Fibroblast of lung (primary cell): ENCODE measurements around the gene NOS1AP. TPM values are rescaled to one million over a fixed set of nuclear protein-coding genes. Genes with fewer than 3 reads are reported as not detected.

ENCODE experiments used
- DNase-seq, 2 donors: peaks; one replicate each; pipeline versions ENCODE4 v3.0.0 to v3.0.0-alpha.2; 2010; ENCODE audit warnings: low read depth in 2 of 2
- H2AFZ ChIP-seq: 2 replicates; pipeline ENCODE4 v1.5.1; 2012; ENCODE audit warnings: low read length, control low read depth, inconsistent platforms
- H3K27ac ChIP-seq: 2 replicates; pipeline ENCODE4 v1.5.1; 2011; ENCODE audit warnings: low read length, control low read depth; ENCODE audit not compliant: insufficient read depth
- H3K27me3 ChIP-seq: 2 replicates; pipeline ENCODE4 v1.5.1; 2011; ENCODE audit warnings: mild to moderate bottlenecking, low read length; ENCODE audit not compliant: control insufficient read depth, insufficient read depth
- H3K36me3 ChIP-seq: 2 replicates; pipeline ENCODE4 v1.5.1; 2011; ENCODE audit warnings: low read length; ENCODE audit not compliant: control insufficient read depth, insufficient read depth
- H3K4me1 ChIP-seq: 2 replicates; pipeline ENCODE4 v1.5.1; 2011; ENCODE audit warnings: low read length; ENCODE audit not compliant: control insufficient read depth, insufficient read depth; ENCODE audit errors: extremely low read depth
- H3K4me2 ChIP-seq: 2 replicates; pipeline ENCODE4 v1.5.1; 2011; ENCODE audit warnings: low read length, control low read depth; ENCODE audit not compliant: insufficient read depth; ENCODE audit errors: extremely low read depth
- H3K4me3 ChIP-seq, 4 experiments: fragments of 200-600 bp in 1 of 4; sonication (generic) in 1 of 4; replicated peaks in 1 of 4; 2 replicates each; pipeline ENCODE4 v1.5.1; 2011 to 2016; ENCODE audit warnings: low read length in 4 of 4, low read depth in 3 of 4, mild to moderate bottlenecking in 3 of 4, control low read depth in 2 of 4, inconsistent platforms in 1 of 4, mixed read lengths in 1 of 4; ENCODE audit not compliant: insufficient read depth in 1 of 4; ENCODE audit errors: control extremely low read depth in 1 of 4
- H3K79me2 ChIP-seq: 2 replicates; pipeline ENCODE4 v1.5.1; 2012; ENCODE audit warnings: mild to moderate bottlenecking, low read length, inconsistent platforms; ENCODE audit not compliant: control insufficient read depth, insufficient read depth
- H3K9ac ChIP-seq: 2 replicates; pipeline ENCODE4 v1.5.1; 2011; ENCODE audit warnings: mild to moderate bottlenecking, low read length, control low read depth; ENCODE audit not compliant: insufficient read depth
- H3K9me3 ChIP-seq: 2 replicates; pipeline ENCODE4 v1.5.1; 2012; ENCODE audit warnings: low read depth, low read length; ENCODE audit not compliant: control insufficient read depth, insufficient read depth
- H4K20me1 ChIP-seq: 2 replicates; pipeline ENCODE4 v1.5.1; 2011; ENCODE audit warnings: low read length; ENCODE audit not compliant: control insufficient read depth, insufficient read depth; ENCODE audit errors: extremely low read depth
- CTCF ChIP-seq, 2 donors: IDR thresholded peaks in 1 of 2; conservative IDR thresholded peaks in 1 of 2; 1 replicate in 1 of 2; 2 replicates in 1 of 2; pipeline ENCODE4 v1.5.1; 2011 to 2012; ENCODE audit warnings: low read length in 2 of 2, control low read depth in 1 of 2, inconsistent platforms in 1 of 2, low read depth in 1 of 2, mild to moderate bottlenecking in 1 of 2
- EZH2 ChIP-seq: IDR thresholded peaks from 2 replicates; pipeline ENCODE4 v1.5.1; 2012; ENCODE audit warnings: low read length, control low read depth, mild to moderate bottlenecking; ENCODE audit errors: missing control alignments
- polyA plus RNA-seq, 2 donors: library from polyadenylated mRNA; depleted of rRNA in 1 of 2; stranded (reverse) in 1 of 2; unstranded in 1 of 2; fragments of >200 nt; gene quantifications; 2 replicates each; pipeline ENCODE4 v1.2.1, GENCODE V29; 2011 to 2012; ENCODE audit warnings: missing spikeins in 1 of 2
- total RNA-seq: library from RNA; depleted of rRNA; stranded (reverse); fragments of >200 nt; gene quantifications from 2 replicates; pipeline ENCODE4 v1.2.1, GENCODE V29; 2014

Gene NOS1AP
- total and polyA plus RNA-seq, 2 donors (not counting 1 experiment from before 2014, with no cell fraction given) = 0.14 to 0.17 TPM

GRCh38 chr1:162328512-162328911, 259.0 kb downstream of the NOS1AP start:
- no peak overlapping the region for H3K27ac ChIP-seq
- no peak for DNase-seq
- H3K9me3 ChIP-seq = no peaks in the 10 kb centered on the region
- no peaks in the 10 kb centered on the region for H3K4me1 ChIP-seq
- H2AFZ ChIP-seq = no peak overlapping the region
- H4K20me1 ChIP-seq = no peaks in the 10 kb centered on the region
- H3K9ac ChIP-seq = no peak overlapping the region
- no peak overlapping the region for H3K4me2 ChIP-seq
- H3K79me2 ChIP-seq = no peaks in the 10 kb centered on the region
- TF ChIP-seq CTCF (conservative IDR thresholded peaks at IDR 0.05 in 1 of 2, IDR thresholded peaks at IDR 0.05 in 1 of 2; ENCODE audit: low read depth in 1 of 2, low read length in 2 of 2) (no peak), EZH2 (no peak)
- peaks cover 19% of the 10 kb centered on the region for H3K27me3 ChIP-seq
- H3K4me3 ChIP-seq = no peak overlapping the region
- no peaks in the 10 kb centered on the region for H3K36me3 ChIP-seq

DNA sequence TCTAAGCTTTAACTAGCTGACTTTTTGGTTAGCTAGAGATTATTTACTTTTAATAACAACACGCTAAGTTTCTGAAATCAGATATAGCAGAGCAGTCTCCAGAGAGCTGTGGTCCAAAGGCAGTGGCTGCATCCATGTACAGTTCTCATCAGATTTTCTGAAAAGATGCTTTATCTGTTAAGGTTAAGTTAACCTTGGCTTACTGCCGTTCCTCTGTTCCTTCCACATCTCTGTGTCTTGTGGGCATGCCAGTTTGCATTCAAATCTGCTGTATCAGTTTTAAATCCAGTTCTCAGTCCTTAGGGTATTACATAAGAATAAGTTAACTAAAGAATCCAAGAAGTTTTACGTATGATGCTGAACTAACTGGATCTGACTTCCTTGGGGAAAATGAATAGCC, 260.3 kb downstream of the NOS1AP start:
- Histone ChIP-seq H3K27ac (no peak overlapping the region), H2AFZ (no peak overlapping the region), H3K27me3 (peaks cover 18% of the 10 kb centered on the region), H3K36me3 (no peaks in the 10 kb centered on the region), H3K9me3 (no peaks in the 10 kb centered on the region), H3K4me2 (no peak overlapping the region), H3K4me3 (no peak overlapping the region), H3K4me1 (no peaks in the 10 kb centered on the region), H4K20me1 (no peaks in the 10 kb centered on the region), H3K79me2 (no peaks in the 10 kb centered on the region), H3K9ac (no peak overlapping the region)
- TF ChIP-seq CTCF (conservative IDR thresholded peaks at IDR 0.05 in 1 of 2, IDR thresholded peaks at IDR 0.05 in 1 of 2; ENCODE audit: low read depth in 1 of 2, low read length in 2 of 2) (no peak), EZH2 (no peak)
- DNase-seq = no peak

DNA sequence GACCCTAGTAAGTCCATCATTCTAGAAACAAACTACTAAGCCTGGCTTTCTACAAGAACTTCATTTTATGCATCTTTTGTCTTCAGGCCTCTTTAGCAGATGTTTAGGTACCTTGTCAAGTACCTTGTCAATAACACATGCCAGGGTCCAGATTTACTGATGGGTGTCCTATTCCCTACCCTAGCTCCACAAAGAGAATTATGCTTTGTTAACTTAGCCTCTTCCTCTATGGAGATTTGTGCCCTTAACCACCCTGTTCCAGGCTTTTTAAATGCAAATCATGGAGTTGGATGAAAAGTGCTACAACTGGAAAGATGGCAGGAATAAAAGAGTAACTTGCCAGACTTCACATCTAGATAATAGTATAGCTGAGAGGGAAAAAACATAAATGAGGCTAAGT, 264.5 kb downstream of the NOS1AP start:
- Histone ChIP-seq H3K9ac (no peak overlapping the region), H3K27ac (no peak overlapping the region), H3K9me3 (no peaks in the 10 kb centered on the region), H2AFZ (no peak overlapping the region), H4K20me1 (no peaks in the 10 kb centered on the region), H3K79me2 (no peaks in the 10 kb centered on the region), H3K4me3 (no peak overlapping the region), H3K27me3 (peaks cover 21% of the 10 kb centered on the region), H3K4me2 (no peak overlapping the region), H3K4me1 (no peaks in the 10 kb centered on the region), H3K36me3 (no peaks in the 10 kb centered on the region)
- DNase-seq = no peak
- no peak for TF ChIP-seq EZH2
- no peak for TF ChIP-seq CTCF (conservative IDR thresholded peaks at IDR 0.05 in 1 of 2, IDR thresholded peaks at IDR 0.05 in 1 of 2; ENCODE audit: low read depth in 1 of 2, low read length in 2 of 2)
